H9 (cell line): ENCODE measurements around the gene SULT2B1. TPM values are rescaled to one million over a fixed set of nuclear protein-coding genes. Genes with fewer than 3 reads are reported as not detected.

Experiments
- DNase-seq: peaks from one replicate; pipeline ENCODE4 v3.0.0-alpha.2; 2017
- H2AFZ ChIP-seq: one replicate; pipeline ENCODE4 v1.6.1; 2013; ENCODE audit warnings: mild to moderate bottlenecking, low read length, control low read depth, moderate library complexity
- H2AK5ac ChIP-seq: 2 replicates; pipeline ENCODE4 v1.6.1; 2013; ENCODE audit warnings: low read length, control low read depth, mixed read lengths; ENCODE audit not compliant: insufficient read length
- H2BK120ac ChIP-seq: one replicate; pipeline ENCODE4 v1.6.1; 2013; ENCODE audit warnings: low read depth, mild to moderate bottlenecking, low read length, control low read depth, inconsistent platforms; ENCODE audit not compliant: poor library complexity, severe bottlenecking
- H2BK12ac ChIP-seq: 2 replicates; pipeline ENCODE4 v1.6.1; 2013; ENCODE audit warnings: low read length, control low read depth, mixed read lengths, low read depth; ENCODE audit not compliant: insufficient read length
- H2BK15ac ChIP-seq: 2 replicates; pipeline ENCODE4 v1.6.1; 2013; ENCODE audit warnings: low read depth, low read length, control low read depth
- H2BK20ac ChIP-seq: one replicate; pipeline ENCODE4 v1.6.1; 2013; ENCODE audit warnings: low read depth, mild to moderate bottlenecking, low read length, control low read depth, inconsistent platforms; ENCODE audit not compliant: poor library complexity, severe bottlenecking
- H2BK5ac ChIP-seq: 2 replicates; pipeline ENCODE4 v1.6.1; 2013; ENCODE audit warnings: low read length, control low read depth, mixed read lengths; ENCODE audit not compliant: insufficient read length
- H3K14ac ChIP-seq: 2 replicates; pipeline ENCODE4 v1.6.1; 2013; ENCODE audit warnings: low read length, control low read depth; ENCODE audit not compliant: insufficient read depth
- H3K18ac ChIP-seq: 2 replicates; pipeline ENCODE4 v1.6.1; 2013; ENCODE audit warnings: low read depth, mild to moderate bottlenecking, mixed read lengths, low read length, control low read depth; ENCODE audit not compliant: insufficient read length
- H3K23ac ChIP-seq: 2 replicates; pipeline ENCODE4 v1.6.1; 2013; ENCODE audit warnings: low read length, control low read depth, mixed read lengths, low read depth; ENCODE audit not compliant: insufficient read length
- H3K23me2 ChIP-seq: 2 replicates; pipeline ENCODE4 v1.6.1; 2013; ENCODE audit warnings: low read depth, mild to moderate bottlenecking, mixed read lengths, low read length, control low read depth; ENCODE audit not compliant: insufficient read length, poor library complexity, severe bottlenecking
- H3K27ac ChIP-seq: 2 replicates; pipeline ENCODE4 v1.5.1; 2013; ENCODE audit warnings: low read length, control low read depth, mixed read lengths, low read depth; ENCODE audit not compliant: insufficient read length
- H3K27me3 ChIP-seq: 2 replicates; pipeline ENCODE4 v1.6.1; 2013; ENCODE audit warnings: low read length, control low read depth, inconsistent platforms; ENCODE audit not compliant: insufficient read depth
- H3K4ac ChIP-seq: 2 replicates; pipeline ENCODE4 v1.6.1; 2013; ENCODE audit warnings: low read depth, mild to moderate bottlenecking, control low read depth, inconsistent platforms, low read length, moderate library complexity
- H3K4me1 ChIP-seq: 2 replicates; pipeline ENCODE4 v1.6.1; 2013; ENCODE audit warnings: low read length, control low read depth, inconsistent platforms; ENCODE audit not compliant: insufficient read depth
- H3K4me2 ChIP-seq: 2 replicates; pipeline ENCODE4 v1.6.1; 2013; ENCODE audit warnings: low read length, control low read depth, mixed read lengths; ENCODE audit not compliant: insufficient read length, insufficient read depth
- H3K56ac ChIP-seq: 2 replicates; pipeline ENCODE4 v1.6.1; 2013; ENCODE audit warnings: low read depth, mild to moderate bottlenecking, mixed read lengths, low read length, control low read depth; ENCODE audit not compliant: insufficient read length
- H3K79me1 ChIP-seq: 2 replicates; pipeline ENCODE4 v1.6.1; 2013; ENCODE audit warnings: low read depth, mild to moderate bottlenecking, moderate library complexity, low read length, control low read depth, inconsistent platforms; ENCODE audit not compliant: insufficient read depth, poor library complexity, severe bottlenecking
- H3K79me2 ChIP-seq: 2 replicates; pipeline ENCODE4 v1.6.1; 2013; ENCODE audit warnings: low read length, control low read depth, inconsistent platforms; ENCODE audit not compliant: insufficient read depth
- H3K9ac ChIP-seq: 2 replicates; pipeline ENCODE4 v1.6.1; 2013; ENCODE audit warnings: low read length, control low read depth, mixed read lengths; ENCODE audit not compliant: insufficient read length; ENCODE audit errors: extremely low read depth
- H3K9me3 ChIP-seq: one replicate; pipeline ENCODE4 v1.6.1; 2013; ENCODE audit warnings: low read depth, low read length, inconsistent platforms; ENCODE audit not compliant: control insufficient read depth
- H3T11ph ChIP-seq: one replicate; pipeline ENCODE4 v1.6.1; 2013; ENCODE audit warnings: mild to moderate bottlenecking, low read length, control low read depth, inconsistent platforms
- H4K20me1 ChIP-seq: one replicate; pipeline ENCODE4 v1.6.1; 2013; ENCODE audit not compliant: control insufficient read depth, insufficient read length, insufficient read depth
- H4K5ac ChIP-seq: 2 replicates; pipeline ENCODE4 v1.6.1; 2013; ENCODE audit warnings: low read depth, mild to moderate bottlenecking, mixed read lengths, low read length, control low read depth; ENCODE audit not compliant: insufficient read length
- H4K8ac ChIP-seq: replicated peaks from 2 replicates; pipeline ENCODE4 v1.6.1; 2013; ENCODE audit warnings: low read length, control low read depth, mixed read lengths, low read depth; ENCODE audit not compliant: insufficient read length
- H4K91ac ChIP-seq: 2 replicates; pipeline ENCODE4 v1.6.1; 2013; ENCODE audit warnings: low read depth, mild to moderate bottlenecking, moderate library complexity, mixed read lengths, low read length, control low read depth; ENCODE audit not compliant: insufficient read length
- H3K27ac Mint-ChIP-seq, 3 experiments: 2 replicates in 2 of 3; 3 replicates in 1 of 3; pipeline ENCODE4 v1.8.0; 2020 to 2021; ENCODE audit warnings: mixed read lengths in 3 of 3, mild to moderate bottlenecking in 1 of 3, moderate library complexity in 1 of 3
- H3K27me3 Mint-ChIP-seq: 2 replicates; pipeline ENCODE4 v1.8.0; 2021; ENCODE audit warnings: low read depth, mild to moderate bottlenecking, moderate library complexity, mixed read lengths
- H3K36me3 Mint-ChIP-seq, 3 experiments: 2 replicates in 2 of 3; 3 replicates in 1 of 3; pipeline ENCODE4 v1.8.0; 2020 to 2021; ENCODE audit warnings: low read depth in 3 of 3, mixed read lengths in 3 of 3; ENCODE audit not compliant: insufficient read depth in 1 of 3
- H3K4me1 Mint-ChIP-seq, 2 experiments: 2 replicates each; pipeline ENCODE4 v1.8.0; 2020; ENCODE audit warnings: mixed read lengths in 2 of 2
- H3K4me3 Mint-ChIP-seq, 2 experiments: 2 replicates in 1 of 2; 3 replicates in 1 of 2; pipeline ENCODE4 v1.8.0; 2020 to 2021; ENCODE audit warnings: mild to moderate bottlenecking in 2 of 2, mixed read lengths in 2 of 2, moderate library complexity in 1 of 2
- H3K9me3 Mint-ChIP-seq, 2 experiments: 2 replicates in 1 of 2; 3 replicates in 1 of 2; pipeline ENCODE4 v1.8.0; 2020; ENCODE audit warnings: mild to moderate bottlenecking in 2 of 2, mixed read lengths in 2 of 2, moderate library complexity in 1 of 2
- WGBS: extraction: QIAGEN DNeasy Blood & Tissue Kit; methylation state at CpG from one replicate; pipeline ENCODE4 v1.1.7; 2013; ENCODE audit warnings: missing lambda C conversion rate, low lambda C conversion rate, mixed read lengths; ENCODE audit not compliant: insufficient read length; ENCODE audit errors: extremely low coverage; 5-methylcytosine and 5-hydroxymethylcytosine counted together
- total RNA-seq: library from RNA; stranded (reverse); gene quantifications from 2 replicates; pipeline ENCODE4 v1.2.1, GENCODE V29; 2021
- TF ChIP-seq, protein P1 (sequence below): fragments of 200-600 bp; sonication (generic); conservative IDR thresholded peaks from 3 replicates; pipeline ENCODE4 v1.8.0; 2021; ENCODE audit warnings: antibody characterized with exemption, mild to moderate bottlenecking

The SULT2B1 gene
- total RNA-seq, 1 experiment from 2014 or later: 1.7 TPM

DNA sequence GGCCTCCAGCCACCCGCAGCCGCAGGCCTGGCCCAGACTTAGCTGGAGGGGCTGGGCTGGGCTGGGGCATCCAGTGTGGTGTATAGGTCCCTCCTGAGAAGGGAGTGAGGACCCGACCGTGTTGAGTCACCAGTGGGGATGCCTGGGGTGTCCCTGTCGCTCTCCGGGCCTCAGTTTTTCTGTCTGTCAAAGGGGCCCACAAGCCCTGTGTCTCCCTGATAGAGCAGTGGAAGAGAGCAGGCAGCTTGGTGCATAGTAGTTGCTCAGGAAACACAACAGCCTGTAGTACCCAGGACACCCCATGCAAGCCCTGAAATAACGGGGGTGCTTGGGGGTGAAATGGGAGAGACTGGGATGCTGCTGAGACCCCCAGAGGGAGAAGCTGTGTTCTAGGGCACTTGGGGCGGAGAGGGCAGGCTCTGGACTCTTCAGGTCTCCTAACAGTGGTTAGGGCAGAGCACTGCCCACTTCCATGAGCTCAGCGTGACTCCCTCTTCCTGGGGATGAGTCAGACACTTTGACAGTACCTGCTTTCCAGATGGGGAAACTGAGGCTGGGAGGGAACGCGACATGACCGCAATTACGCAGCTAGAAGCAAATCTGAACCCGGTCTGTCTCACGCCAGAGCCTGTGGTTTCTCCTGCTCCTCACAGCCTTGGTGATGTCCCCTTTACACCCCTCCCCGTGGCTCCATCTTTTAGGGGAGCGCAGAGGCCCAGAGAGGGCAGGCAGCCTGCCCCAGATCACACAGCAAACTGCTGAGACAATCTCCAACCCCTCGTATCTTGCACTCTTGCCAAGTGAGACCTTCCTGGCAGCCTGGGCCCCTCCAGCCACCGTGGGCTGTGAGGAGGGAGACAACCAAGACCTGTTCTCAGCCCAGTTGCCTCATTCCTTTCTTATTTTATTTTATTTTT, 692 bp downstream of the SULT2B1 start:
- 0 out of 5 replicates have a peak overlapping the region, but pooled peaks of 1 of the 2 experiments have one; percentile 28 for H3K4me3 Mint-ChIP-seq
- DNase-seq: no peak
- no peaks in the 10 kb centered on the region for H3K36me3 Mint-ChIP-seq
- no peak overlapping the region for H3K4me2 ChIP-seq
- no peaks in the 10 kb centered on the region for H3K23me2 ChIP-seq
- no peak overlapping the region for H3K14ac ChIP-seq
- H3K4me1 Mint-ChIP-seq: peaks cover 19 to 27% of the 10 kb centered on the region in 2 experiments
- no peak overlapping the region for H2BK5ac ChIP-seq
- no peak overlapping the region for H2BK120ac ChIP-seq
- H3K27ac Mint-ChIP-seq: no peak overlapping the region
- H3K4me1 ChIP-seq: peaks cover 2% of the 10 kb centered on the region; the same call in 1 of the 2 replicates
- H4K91ac ChIP-seq: no peak overlapping the region
- no peak overlapping the region for H2BK20ac ChIP-seq
- H3K23ac ChIP-seq: no peak overlapping the region
- TF ChIP-seq, protein P1, sequence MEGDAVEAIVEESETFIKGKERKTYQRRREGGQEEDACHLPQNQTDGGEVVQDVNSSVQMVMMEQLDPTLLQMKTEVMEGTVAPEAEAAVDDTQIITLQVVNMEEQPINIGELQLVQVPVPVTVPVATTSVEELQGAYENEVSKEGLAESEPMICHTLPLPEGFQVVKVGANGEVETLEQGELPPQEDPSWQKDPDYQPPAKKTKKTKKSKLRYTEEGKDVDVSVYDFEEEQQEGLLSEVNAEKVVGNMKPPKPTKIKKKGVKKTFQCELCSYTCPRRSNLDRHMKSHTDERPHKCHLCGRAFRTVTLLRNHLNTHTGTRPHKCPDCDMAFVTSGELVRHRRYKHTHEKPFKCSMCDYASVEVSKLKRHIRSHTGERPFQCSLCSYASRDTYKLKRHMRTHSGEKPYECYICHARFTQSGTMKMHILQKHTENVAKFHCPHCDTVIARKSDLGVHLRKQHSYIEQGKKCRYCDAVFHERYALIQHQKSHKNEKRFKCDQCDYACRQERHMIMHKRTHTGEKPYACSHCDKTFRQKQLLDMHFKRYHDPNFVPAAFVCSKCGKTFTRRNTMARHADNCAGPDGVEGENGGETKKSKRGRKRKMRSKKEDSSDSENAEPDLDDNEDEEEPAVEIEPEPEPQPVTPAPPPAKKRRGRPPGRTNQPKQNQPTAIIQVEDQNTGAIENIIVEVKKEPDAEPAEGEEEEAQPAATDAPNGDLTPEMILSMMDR: no peak
- no peaks in the 10 kb centered on the region; the same call in 1 of the 2 replicates for H3K27me3 Mint-ChIP-seq
- no peak overlapping the region for H2AFZ ChIP-seq
- H4K5ac ChIP-seq: no peak overlapping the region
- H3T11ph ChIP-seq: no peak overlapping the region
- no peak overlapping the region for H2BK12ac ChIP-seq
- H4K8ac ChIP-seq: no peak overlapping the region
- H3K79me1 ChIP-seq: no peaks in the 10 kb centered on the region
- WGBS: no CpG with 5 or more reads among the region's 19 CpGs
- H3K27me3 ChIP-seq: no peaks in the 10 kb centered on the region
- peaks cover 0 to 6% of the 10 kb centered on the region in 2 experiments; a peak in 2 of 5 replicates for H3K9me3 Mint-ChIP-seq
- H3K4ac ChIP-seq: no peak overlapping the region
- H3K9me3 ChIP-seq: no peaks in the 10 kb centered on the region
- no peak overlapping the region for H3K56ac ChIP-seq
- no peaks in the 10 kb centered on the region for H3K79me2 ChIP-seq
- H3K27ac ChIP-seq: no peak overlapping the region
- no peak overlapping the region for H3K9ac ChIP-seq
- no peak overlapping the region for H2AK5ac ChIP-seq
- H3K18ac ChIP-seq: no peak overlapping the region
- H2BK15ac ChIP-seq: no peak overlapping the region
- H4K20me1 ChIP-seq: no peaks in the 10 kb centered on the region
